ENCODE data around the gene KHDRBS1.
A peak's percentile ranks its signal among the peaks of the same experiment; 100 is the strongest.
"Not testable (repeated sequence)": the region's sequence is repeated elsewhere in the genome, so short reads cannot be mapped to it uniquely, and the experiment has no call there.

KHDRBS1 gene

GRCh38 chr1:32066489-32066873 lies 52.8 kb downstream of the KHDRBS1 start:
- DNase-seq: no peak

GRCh38 chr1:32068957-32069588 lies 55.4 kb downstream of the KHDRBS1 start:
- DNase-seq: no peak

GRCh38 chr1:32071758-32072621 lies 58.3 kb downstream of the KHDRBS1 start:
- no peak for DNase-seq

- DNase-seq: peak; percentile 80
These were observed 59.1 kb downstream of the KHDRBS1 start, which contains the start of gene TMEM39B for GRCh38 chr1:32072622-32073298. TSS of gene TMEM39B (plus strand) at chr1:32072939. CDS start at chr1:32073048, 109 bp downstream.

GRCh38 chr1:32073299-32074229 lies 59.9 kb downstream of the KHDRBS1 start:
- DNase-seq: peak; percentile 52

GRCh38 chr1:32074841-32075240 lies 61.2 kb downstream of the KHDRBS1 start:
- no peak for DNase-seq

- no peak for DNase-seq
These were observed 63.8 kb downstream of the KHDRBS1 start for GRCh38 chr1:32077451-32077850.

GRCh38 chr1:32082022-32082421 lies 68.4 kb downstream of the KHDRBS1 start:
- DNase-seq: no peak

GRCh38 chr1:32086381-32086780 lies 72.7 kb downstream of the KHDRBS1 start:
- not testable (repeated sequence) for DNase-seq

GRCh38 chr1:32091176-32091575 lies 77.5 kb downstream of the KHDRBS1 start:
- DNase-seq: no peak

- no peak for DNase-seq
These were observed 77.9 kb downstream of the KHDRBS1 start for GRCh38 chr1:32091591-32091990.

All from NCI-H524 treated with DMSO at 0.1 percent for 48 hours (cell line).